NT2/D1 (cell line): ENCODE results near the gene CALY.

Experiments used
- DNase-seq: peaks from one replicate; pipeline ENCODE4 v3.0.0-alpha.2; 2011; ENCODE audit warnings: low read depth, low spot score
- H3K27me3 ChIP-seq: 2 replicates; pipeline ENCODE4 v1.6.0; 2011; ENCODE audit warnings: mild to moderate bottlenecking; ENCODE audit not compliant: insufficient read length, insufficient read depth
- H3K36me3 ChIP-seq: 2 replicates; pipeline ENCODE4 v1.6.1; 2011; ENCODE audit warnings: mild to moderate bottlenecking, low read length, mixed read lengths; ENCODE audit not compliant: insufficient read depth, insufficient read length
- H3K4me1 ChIP-seq: 2 replicates; pipeline ENCODE4 v1.5.1; 2011; ENCODE audit not compliant: insufficient read depth, insufficient read length
- H3K4me3 ChIP-seq: 2 replicates; pipeline ENCODE4 v1.5.1; 2011; ENCODE audit warnings: low read depth; ENCODE audit not compliant: insufficient read length
- H3K9ac ChIP-seq: 2 replicates; pipeline ENCODE4 v1.6.0; 2011; ENCODE audit warnings: low read depth; ENCODE audit not compliant: insufficient read length
- H3K9me3 ChIP-seq: 2 replicates; pipeline ENCODE4 v1.5.1; 2011; ENCODE audit warnings: mild to moderate bottlenecking, low read length; ENCODE audit not compliant: insufficient read depth
- SUZ12 ChIP-seq: IDR thresholded peaks from 2 replicates; pipeline ENCODE4 v1.6.1; 2011; ENCODE audit not compliant: insufficient read length, insufficient read depth; ENCODE audit errors: extremely low read depth
- YY1 ChIP-seq: IDR thresholded peaks from 2 replicates; pipeline ENCODE4 v1.6.1; 2011; ENCODE audit not compliant: insufficient read length, insufficient read depth
- ZNF274 ChIP-seq: IDR thresholded peaks from 2 replicates; pipeline ENCODE4 v1.6.1; 2011; ENCODE audit warnings: mild to moderate bottlenecking, low read depth, low read length

Gene CALY

GRCh38 chr10:133306941-133307379, 29.7 kb downstream of the CALY start:
- Histone ChIP-seq H3K4me3 (no peak overlapping the region), H3K4me1 (peaks cover 6% of the 10 kb centered on the region), H3K27me3 (no peaks in the 10 kb centered on the region), H3K9ac (no peak overlapping the region), H3K9me3 (no peaks in the 10 kb centered on the region), H3K36me3 (peaks cover 52% of the 10 kb centered on the region)
- TF ChIP-seq ZNF274 (no peak), YY1 (no peak), SUZ12 (no peak)
- no peak for DNase-seq

GRCh38 chr10:133306097-133306476, 30.6 kb downstream of the CALY start:
- Histone ChIP-seq H3K4me1 (peaks cover 6% of the 10 kb centered on the region), H3K4me3 (no peak overlapping the region), H3K9ac (no peak overlapping the region), H3K27me3 (no peaks in the 10 kb centered on the region), H3K36me3 (peaks cover 45% of the 10 kb centered on the region), H3K9me3 (no peaks in the 10 kb centered on the region)
- DNase-seq, result no peak
- TF ChIP-seq YY1, result no peak
- TF ChIP-seq SUZ12, result no peak
- TF ChIP-seq ZNF274, result no peak

- Histone ChIP-seq H3K36me3 (peaks cover 55% of the 10 kb centered on the region), H3K9me3 (no peaks in the 10 kb centered on the region), H3K9ac (no peak overlapping the region), H3K27me3 (no peaks in the 10 kb centered on the region), H3K4me1 (no peaks in the 10 kb centered on the region), H3K4me3 (no peak overlapping the region)
- no peak for TF ChIP-seq ZNF274
- no peak for DNase-seq
Observed at GRCh38 chr10:133303206-133303605, 33.5 kb downstream of the CALY start.

DNA sequence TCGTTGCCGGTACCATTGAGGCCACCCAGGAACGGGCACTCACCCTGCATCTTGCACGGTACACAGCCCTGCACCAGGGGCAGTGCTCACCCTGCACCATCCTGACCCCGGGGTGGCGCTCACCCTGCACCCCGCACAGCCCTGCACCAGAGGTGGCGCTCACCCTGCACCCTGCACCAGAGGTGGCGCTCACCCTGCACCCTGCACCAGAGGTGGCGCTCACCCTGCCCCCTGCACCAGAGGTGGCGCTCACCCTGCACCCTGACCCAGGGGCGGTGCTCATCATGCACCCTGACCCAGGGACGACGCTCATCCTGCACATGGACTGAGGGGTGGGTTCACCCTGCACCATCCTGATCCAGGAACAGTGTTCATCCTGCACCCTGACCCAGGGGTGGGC, 34.5 kb downstream of the CALY start:
- Histone ChIP-seq H3K9me3 (no peaks in the 10 kb centered on the region), H3K4me1 (no peaks in the 10 kb centered on the region), H3K4me3 (no peak overlapping the region), H3K9ac (no peak overlapping the region), H3K36me3 (peaks cover 65% of the 10 kb centered on the region), H3K27me3 (no peaks in the 10 kb centered on the region)
- no peak for TF ChIP-seq YY1
- TF ChIP-seq ZNF274, result no peak
- no peak for TF ChIP-seq SUZ12
- DNase-seq, result no peak

DNA sequence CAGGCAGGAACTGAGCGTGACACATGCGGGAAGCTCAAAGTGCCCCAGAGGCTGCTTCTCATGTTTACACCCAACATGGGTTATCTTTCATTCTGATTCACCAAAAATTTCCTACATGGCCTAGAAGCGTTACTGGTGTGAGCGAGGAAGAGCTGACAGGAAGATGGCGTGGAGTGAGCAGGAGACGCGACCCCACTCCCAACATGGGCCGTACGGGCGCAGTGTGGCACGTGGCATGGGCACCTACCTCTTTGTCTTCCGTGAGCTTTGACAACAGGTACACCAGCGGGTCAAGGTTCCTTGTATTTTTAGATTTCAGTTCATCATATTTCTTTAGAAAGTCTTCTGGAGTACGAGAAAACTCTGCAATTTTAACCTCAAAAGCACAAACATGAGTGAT, 37.0 kb downstream of the CALY start:
- no peak for DNase-seq
- TF ChIP-seq YY1 (no peak), ZNF274 (no peak), SUZ12 (no peak)
- H3K4me1 ChIP-seq, result no peaks in the 10 kb centered on the region
- no peaks in the 10 kb centered on the region for H3K27me3 ChIP-seq
- no peaks in the 10 kb centered on the region for H3K9me3 ChIP-seq
- no peak overlapping the region for H3K9ac ChIP-seq
- peaks cover 74% of the 10 kb centered on the region for H3K36me3 ChIP-seq
- H3K4me3 ChIP-seq, result no peak overlapping the region

DNA sequence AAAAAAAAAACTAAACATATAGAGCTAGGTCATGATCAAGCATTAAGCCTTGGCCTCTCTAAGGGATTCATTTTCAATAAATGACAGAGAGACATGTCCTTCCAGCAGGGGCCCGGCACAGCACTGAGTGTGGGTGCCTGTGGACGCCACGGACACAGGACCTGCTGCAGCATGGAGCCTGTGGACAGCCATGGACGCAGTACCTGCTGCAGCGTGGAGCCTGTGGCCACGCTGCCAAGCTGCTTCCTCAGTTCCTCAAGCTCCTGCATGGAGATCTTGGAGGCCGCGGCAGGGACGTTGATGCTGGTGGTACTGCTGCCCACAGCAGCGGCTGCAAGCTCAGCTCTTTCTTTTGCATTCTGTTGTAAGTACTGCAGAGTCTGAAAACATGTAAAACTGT, 37.5 kb downstream of the CALY start:
- H3K4me1 ChIP-seq, result no peaks in the 10 kb centered on the region
- TF ChIP-seq SUZ12 (no peak), ZNF274 (no peak), YY1 (no peak)
- no peak overlapping the region for H3K4me3 ChIP-seq
- H3K9ac ChIP-seq, result no peak overlapping the region
- peaks cover 79% of the 10 kb centered on the region for H3K36me3 ChIP-seq
- DNase-seq, result no peak
- H3K27me3 ChIP-seq, result no peaks in the 10 kb centered on the region
- H3K9me3 ChIP-seq, result no peaks in the 10 kb centered on the region

GRCh38 chr10:133298466-133298865, 38.2 kb downstream of the CALY start:
- peaks cover 84% of the 10 kb centered on the region for H3K36me3 ChIP-seq

GRCh38 chr10:133297504-133297903, 39.2 kb downstream of the CALY start:
- Histone ChIP-seq H3K27me3 (no peaks in the 10 kb centered on the region), H3K4me1 (no peaks in the 10 kb centered on the region), H3K36me3 (peaks cover 87% of the 10 kb centered on the region), H3K4me3 (no peak overlapping the region), H3K9me3 (no peaks in the 10 kb centered on the region), H3K9ac (no peak overlapping the region)
- DNase-seq, result no peak
- TF ChIP-seq SUZ12 (no peak), ZNF274 (no peak), YY1 (no peak)

More at GRCh38 chr10:133298466-133298865, 38.2 kb downstream of the CALY start:
- Histone ChIP-seq H3K27me3 (no peaks in the 10 kb centered on the region), H3K9me3 (no peaks in the 10 kb centered on the region), H3K4me1 (no peaks in the 10 kb centered on the region), H3K9ac (no peak overlapping the region), H3K4me3 (no peak overlapping the region)
- DNase-seq, result no peak
- TF ChIP-seq YY1 (no peak), ZNF274 (no peak), SUZ12 (no peak)
